Cardiac fibroblast (primary cell): ENCODE data around the gene ATP2B2.

ENCODE experiments used
- DNase-seq, 2 donors: peaks; one replicate each; pipeline versions ENCODE4 v3.0.0 to v3.0.0-alpha.2; 2010; ENCODE audit warnings: low read depth in 2 of 2
- H3K4me3 ChIP-seq, 2 donors: replicated peaks in 1 of 2; 1 replicate in 1 of 2; 2 replicates in 1 of 2; pipeline ENCODE4 v1.5.1; 2011; ENCODE audit warnings: low read depth in 2 of 2, low read length in 2 of 2, mild to moderate bottlenecking in 2 of 2, moderate library complexity in 1 of 2
- TF ChIP-seq, protein P1 (sequence below): IDR thresholded peaks from one replicate; pipeline ENCODE4 v1.5.1; 2011; ENCODE audit warnings: low read depth, mild to moderate bottlenecking, low read length, inconsistent platforms

ATP2B2 gene

DNA sequence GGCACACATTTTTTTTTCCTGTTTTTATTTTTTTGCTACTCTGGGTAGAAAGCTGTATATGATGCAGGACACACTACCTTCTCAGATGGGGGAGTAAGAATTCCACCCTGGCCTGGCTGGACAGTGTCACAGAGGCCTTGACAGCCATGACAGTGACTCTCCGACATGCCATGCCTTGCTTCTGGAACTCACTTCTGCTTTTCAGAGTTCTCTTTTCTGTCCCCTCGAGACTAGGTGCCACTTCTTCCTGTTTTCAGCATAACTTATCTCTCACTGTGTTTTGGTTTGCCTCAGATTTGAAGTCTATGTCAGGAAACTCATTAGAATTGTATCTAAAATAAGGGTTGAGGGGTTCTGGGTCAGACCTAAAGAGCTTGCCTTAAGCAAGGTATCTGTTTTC lies 115.4 kb downstream of the ATP2B2 start:
- H3K4me3 ChIP-seq: no peak overlapping the region
- TF ChIP-seq, protein P1, sequence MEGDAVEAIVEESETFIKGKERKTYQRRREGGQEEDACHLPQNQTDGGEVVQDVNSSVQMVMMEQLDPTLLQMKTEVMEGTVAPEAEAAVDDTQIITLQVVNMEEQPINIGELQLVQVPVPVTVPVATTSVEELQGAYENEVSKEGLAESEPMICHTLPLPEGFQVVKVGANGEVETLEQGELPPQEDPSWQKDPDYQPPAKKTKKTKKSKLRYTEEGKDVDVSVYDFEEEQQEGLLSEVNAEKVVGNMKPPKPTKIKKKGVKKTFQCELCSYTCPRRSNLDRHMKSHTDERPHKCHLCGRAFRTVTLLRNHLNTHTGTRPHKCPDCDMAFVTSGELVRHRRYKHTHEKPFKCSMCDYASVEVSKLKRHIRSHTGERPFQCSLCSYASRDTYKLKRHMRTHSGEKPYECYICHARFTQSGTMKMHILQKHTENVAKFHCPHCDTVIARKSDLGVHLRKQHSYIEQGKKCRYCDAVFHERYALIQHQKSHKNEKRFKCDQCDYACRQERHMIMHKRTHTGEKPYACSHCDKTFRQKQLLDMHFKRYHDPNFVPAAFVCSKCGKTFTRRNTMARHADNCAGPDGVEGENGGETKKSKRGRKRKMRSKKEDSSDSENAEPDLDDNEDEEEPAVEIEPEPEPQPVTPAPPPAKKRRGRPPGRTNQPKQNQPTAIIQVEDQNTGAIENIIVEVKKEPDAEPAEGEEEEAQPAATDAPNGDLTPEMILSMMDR: no peak
- no peak for DNase-seq

DNA sequence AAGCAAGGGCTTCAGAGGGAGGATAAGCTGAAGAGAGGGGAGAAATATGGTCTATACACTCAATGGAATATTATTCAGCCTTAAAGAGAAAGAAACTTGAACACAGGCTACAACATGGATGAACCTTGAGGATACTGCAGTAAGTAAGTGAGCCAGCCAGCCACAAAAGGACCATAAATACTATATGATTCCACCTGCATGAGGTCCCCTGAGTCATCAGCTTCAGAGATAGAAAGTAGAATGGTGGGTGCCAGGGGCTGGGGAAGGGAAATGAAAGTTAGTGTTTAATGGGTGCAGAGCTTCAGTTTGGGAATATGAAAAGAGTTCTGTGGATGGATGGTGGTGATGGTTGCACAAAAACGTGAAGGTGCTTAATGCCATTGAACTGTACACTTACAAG lies 116.0 kb downstream of the ATP2B2 start:
- TF ChIP-seq, protein P1: no peak
- DNase-seq: no peak
- H3K4me3 ChIP-seq: no peak overlapping the region

DNA sequence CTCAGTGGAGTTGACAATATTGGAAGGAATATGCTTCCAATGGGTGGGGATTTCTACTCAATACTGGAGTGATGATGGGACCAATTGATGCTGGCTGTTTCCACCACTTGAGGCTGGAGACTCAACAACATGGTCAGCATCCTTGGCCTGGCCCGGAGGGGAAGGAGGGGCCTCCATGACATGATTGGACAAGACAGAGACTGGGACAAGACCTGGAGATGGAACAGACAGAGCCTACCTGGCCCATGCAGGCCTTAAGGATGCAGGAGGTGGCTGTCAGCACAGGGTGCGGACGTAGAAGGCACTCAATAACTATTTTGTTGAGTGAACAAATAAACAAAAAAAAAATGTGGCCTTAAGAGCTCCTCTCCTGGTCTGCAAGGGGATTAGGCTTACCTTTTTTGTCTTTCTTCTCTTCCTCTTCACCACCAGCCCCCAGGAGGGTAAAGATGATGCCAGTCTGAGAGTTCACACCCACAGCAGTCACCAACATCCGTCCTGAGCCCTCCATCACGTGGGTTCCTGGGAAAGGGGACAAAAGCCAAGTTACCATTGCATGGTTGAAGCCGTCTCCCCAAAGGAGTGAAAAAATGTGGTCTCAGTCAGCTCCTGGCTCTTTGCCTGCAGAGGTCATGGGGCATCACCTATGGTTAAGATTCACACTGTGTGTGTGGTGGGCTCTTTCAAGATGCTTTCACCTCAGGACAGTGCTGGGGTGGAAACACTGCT lies 117.3 kb downstream of the ATP2B2 start:
- TF ChIP-seq, protein P1: no peak
- H3K4me3 ChIP-seq: no peak overlapping the region
- peak in 1 of 2 donors; percentile 40 for DNase-seq

DNA sequence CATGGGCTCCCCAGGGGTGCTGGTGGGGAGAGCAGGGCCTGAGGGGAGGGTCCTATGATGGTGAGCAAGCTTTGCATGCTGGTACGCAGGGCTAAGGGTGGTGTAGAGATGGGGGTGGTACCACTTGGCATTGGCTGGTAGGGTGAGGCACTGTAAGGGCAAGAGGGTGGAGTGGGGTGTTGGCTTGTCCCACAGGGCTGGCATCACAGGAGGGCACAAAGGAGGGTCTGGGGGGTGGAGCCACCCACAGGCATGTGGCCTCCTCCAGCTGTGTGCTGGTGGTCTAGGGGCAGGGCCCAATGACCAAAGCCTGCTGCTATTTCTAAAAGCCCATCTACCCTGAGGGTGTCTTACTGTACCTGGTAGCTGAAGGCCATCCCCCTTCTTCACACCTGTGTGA lies 119.3 kb downstream of the ATP2B2 start:
- no peak for DNase-seq
- TF ChIP-seq, protein P1: no peak
- H3K4me3 ChIP-seq: no peak overlapping the region

DNA sequence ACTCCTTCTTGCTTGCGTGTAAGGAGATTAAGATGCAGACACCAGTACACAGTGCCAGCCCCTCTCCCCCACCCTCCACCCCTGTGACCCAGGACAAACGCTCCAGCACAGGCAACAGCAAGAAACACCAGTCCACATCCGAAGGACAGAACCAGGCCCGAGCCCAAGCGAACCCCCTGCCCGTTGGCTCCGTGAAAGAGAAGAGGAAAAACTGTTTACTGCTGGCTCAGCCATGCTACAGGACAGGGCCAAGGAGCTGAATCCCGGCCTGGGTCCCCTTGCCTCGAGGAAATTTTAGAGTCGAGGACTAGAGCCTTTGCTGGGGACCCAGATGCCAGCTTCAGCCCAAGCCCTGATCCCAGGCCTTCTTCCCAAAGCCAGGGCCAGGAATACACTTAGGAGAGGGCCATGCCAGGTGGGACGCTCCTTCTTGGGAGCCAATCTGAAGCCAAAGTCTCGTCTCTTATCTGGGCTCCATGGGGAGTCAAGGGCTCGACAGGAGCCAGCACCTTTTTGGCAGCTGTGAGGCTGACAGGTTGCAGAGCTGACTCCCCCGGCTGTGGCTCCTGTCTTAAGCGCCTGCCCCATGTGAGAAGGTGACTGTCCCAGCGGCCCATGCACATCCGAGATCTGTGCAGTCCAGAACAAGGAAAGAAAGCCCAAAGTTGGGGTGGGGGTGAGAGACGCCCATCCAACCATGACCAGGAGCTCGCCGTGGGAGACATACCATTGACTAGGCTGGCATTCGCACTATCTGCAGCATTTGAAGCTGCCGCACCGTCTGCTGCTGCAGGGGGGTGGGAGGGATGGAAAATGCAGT lies 120.6 kb downstream of the ATP2B2 start:
- TF ChIP-seq, protein P1: no peak
- no peak overlapping the region for H3K4me3 ChIP-seq
- no peak for DNase-seq

DNA sequence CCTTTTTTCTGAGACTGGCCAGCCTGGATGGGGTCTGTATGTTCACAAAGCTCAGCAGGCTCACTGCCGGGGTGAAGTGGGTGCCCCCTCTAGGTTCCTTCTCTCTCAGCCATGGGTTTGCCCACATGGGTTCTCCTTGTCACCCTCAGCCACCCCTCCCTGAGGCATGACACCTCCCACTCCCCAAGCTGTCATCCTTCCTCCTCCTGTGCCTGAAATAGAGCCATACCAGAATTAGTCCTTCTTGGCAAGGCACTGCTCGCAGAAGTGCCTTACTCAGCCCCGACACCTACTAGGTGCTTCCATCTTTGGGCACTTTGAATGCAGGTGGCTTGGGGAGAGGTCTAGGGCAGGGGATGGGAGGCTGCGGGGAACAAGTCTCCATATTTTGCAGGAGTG lies 121.5 kb downstream of the ATP2B2 start:
- DNase-seq: no peak
- no peak overlapping the region for H3K4me3 ChIP-seq
- TF ChIP-seq, protein P1: no peak
